OCI-LY1 (cell line): ENCODE data around the gene FREM2.

ENCODE experiments used
- H2AFZ ChIP-seq: fragments of 200-600 bp; sonication (generic), shearing (Covaris generic); 2 replicates; pipeline ENCODE4 v1.6.0; 2014; ENCODE audit warnings: antibody characterized with exemption, mild to moderate bottlenecking, low read length
- H3F3A ChIP-seq: fragments of 200-600 bp; sonication (generic), shearing (Covaris generic); 2 replicates; pipeline ENCODE4 v1.6.0; 2014; ENCODE audit warnings: mild to moderate bottlenecking, antibody characterized with exemption, low read length, moderate library complexity; ENCODE audit not compliant: insufficient read depth
- H3K27ac ChIP-seq: fragments of 200-600 bp; sonication (generic); 2 replicates; pipeline ENCODE4 v1.5.1; 2014; ENCODE audit warnings: low read length, mixed run types, mild to moderate bottlenecking, low read depth; ENCODE audit not compliant: poor library complexity, severe bottlenecking
- H3K27me3 ChIP-seq: fragments of 200-600 bp; sonication (generic); 2 replicates; pipeline ENCODE4 v1.6.0; 2014; ENCODE audit warnings: antibody characterized with exemption, mild to moderate bottlenecking, low read length, moderate library complexity; ENCODE audit not compliant: insufficient read depth
- H3K36me3 ChIP-seq: fragments of 200-600 bp; sonication (generic); 2 replicates; pipeline ENCODE4 v1.6.1; 2014; ENCODE audit warnings: mild to moderate bottlenecking, antibody characterized with exemption, low read length, moderate library complexity, mixed read lengths; ENCODE audit not compliant: insufficient read depth
- H3K4me1 ChIP-seq: fragments of 200-600 bp; sonication (generic); 2 replicates; pipeline ENCODE4 v1.5.1; 2014; ENCODE audit warnings: mild to moderate bottlenecking, low read length, moderate library complexity; ENCODE audit not compliant: insufficient read depth, severe bottlenecking
- H3K4me2 ChIP-seq: fragments of 200-600 bp; sonication (generic), shearing (Covaris generic); 2 replicates; pipeline ENCODE4 v1.6.1; 2014; ENCODE audit warnings: low read length
- H3K4me3 ChIP-seq: fragments of 200-600 bp; sonication (generic); 2 replicates; pipeline ENCODE4 v1.5.1; 2014; ENCODE audit warnings: low read length, low read depth, mild to moderate bottlenecking, mixed read lengths; ENCODE audit not compliant: poor library complexity, severe bottlenecking
- H3K79me2 ChIP-seq: fragments of 200-600 bp; shearing (Covaris generic); 2 replicates; pipeline ENCODE4 v1.6.1; 2016; ENCODE audit warnings: mixed run types, low read length, mixed read lengths; ENCODE audit not compliant: insufficient read depth
- H3K9ac ChIP-seq: fragments of 200-600 bp; sonication (generic), shearing (Covaris generic); 2 replicates; pipeline ENCODE4 v1.6.1; 2014; ENCODE audit warnings: mild to moderate bottlenecking, low read length, mixed read lengths
- H3K9me2 ChIP-seq: fragments of 200-600 bp; sonication (generic), shearing (Covaris generic); 2 replicates; pipeline ENCODE4 v1.6.1; 2014; ENCODE audit warnings: low read depth, mild to moderate bottlenecking, low read length, mixed read lengths
- H3K9me3 ChIP-seq: fragments of 200-600 bp; shearing (Covaris generic); 2 replicates; pipeline ENCODE4 v1.6.1; 2014; ENCODE audit warnings: low read length, mixed read lengths
- H4K20me1 ChIP-seq: fragments of 200-600 bp; sonication (generic), shearing (Covaris generic); 2 replicates; pipeline ENCODE4 v1.6.0; 2016; ENCODE audit warnings: mild to moderate bottlenecking, low read length; ENCODE audit not compliant: insufficient read depth
- EZH2 ChIP-seq: fragments of 200-600 bp; sonication (generic), shearing (Covaris generic); IDR thresholded peaks from 2 replicates; pipeline ENCODE4 v1.8.0; 2017; ENCODE audit warnings: borderline replicate concordance, mixed run types, mild to moderate bottlenecking, antibody characterized with exemption, low read length, moderate library complexity, mixed read lengths
- TF ChIP-seq, protein P1 (sequence below): fragments of 200-600 bp; sonication (generic), shearing (Covaris generic); IDR thresholded peaks from 2 replicates; pipeline ENCODE4 v1.5.1; 2017; ENCODE audit warnings: mild to moderate bottlenecking, antibody characterized with exemption, low read length, moderate library complexity, mixed read lengths

The FREM2 gene

DNA sequence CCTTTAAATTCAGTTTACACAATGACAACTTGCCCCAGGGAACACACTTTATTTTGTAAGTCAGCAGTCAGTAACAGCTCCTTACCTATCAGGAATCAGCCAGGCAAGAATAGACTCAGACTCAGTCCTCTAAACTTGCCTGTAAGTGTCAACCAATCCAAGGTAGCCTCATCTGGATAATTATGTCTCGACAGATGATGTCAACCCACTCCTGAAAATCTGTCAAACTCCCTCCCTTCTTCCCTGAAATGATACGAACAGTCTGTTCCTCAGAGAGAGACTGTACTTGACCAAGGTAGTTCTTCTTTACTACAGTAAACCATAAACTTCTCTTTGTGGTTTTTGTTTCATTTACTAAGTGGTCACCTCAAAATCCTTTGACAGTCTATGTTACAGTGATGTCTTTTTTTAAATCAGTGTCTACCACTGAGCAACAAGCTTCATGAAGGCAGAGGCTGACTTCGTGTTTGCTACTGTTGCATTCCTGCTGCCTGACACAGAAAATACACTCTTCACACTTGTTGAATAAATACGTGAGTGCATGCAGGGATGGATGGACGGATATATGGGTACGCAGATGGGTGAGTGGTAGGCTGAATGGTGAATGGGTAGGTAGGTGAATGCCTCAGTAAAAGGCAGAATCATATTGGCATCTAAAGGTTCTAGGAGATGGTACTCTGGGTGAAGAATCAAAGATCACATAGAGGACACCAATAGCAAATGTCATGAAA, 17.5 kb upstream of the FREM2 start:
- Histone ChIP-seq H3K36me3 (no peaks in the 10 kb centered on the region), H3K27me3 (no peaks in the 10 kb centered on the region), H3K27ac (no peak overlapping the region), H3K9ac (no peak overlapping the region), H3K4me2 (no peak overlapping the region), H3K4me3 (no peak overlapping the region), H3K9me3 (no peaks in the 10 kb centered on the region), H3K9me2 (no peaks in the 10 kb centered on the region), H2AFZ (no peak overlapping the region), H3K4me1 (no peaks in the 10 kb centered on the region), H3K79me2 (no peaks in the 10 kb centered on the region), H4K20me1 (no peaks in the 10 kb centered on the region), H3F3A (no peaks in the 10 kb centered on the region)
- TF ChIP-seq EZH2, result no peak
- TF ChIP-seq, protein P1, sequence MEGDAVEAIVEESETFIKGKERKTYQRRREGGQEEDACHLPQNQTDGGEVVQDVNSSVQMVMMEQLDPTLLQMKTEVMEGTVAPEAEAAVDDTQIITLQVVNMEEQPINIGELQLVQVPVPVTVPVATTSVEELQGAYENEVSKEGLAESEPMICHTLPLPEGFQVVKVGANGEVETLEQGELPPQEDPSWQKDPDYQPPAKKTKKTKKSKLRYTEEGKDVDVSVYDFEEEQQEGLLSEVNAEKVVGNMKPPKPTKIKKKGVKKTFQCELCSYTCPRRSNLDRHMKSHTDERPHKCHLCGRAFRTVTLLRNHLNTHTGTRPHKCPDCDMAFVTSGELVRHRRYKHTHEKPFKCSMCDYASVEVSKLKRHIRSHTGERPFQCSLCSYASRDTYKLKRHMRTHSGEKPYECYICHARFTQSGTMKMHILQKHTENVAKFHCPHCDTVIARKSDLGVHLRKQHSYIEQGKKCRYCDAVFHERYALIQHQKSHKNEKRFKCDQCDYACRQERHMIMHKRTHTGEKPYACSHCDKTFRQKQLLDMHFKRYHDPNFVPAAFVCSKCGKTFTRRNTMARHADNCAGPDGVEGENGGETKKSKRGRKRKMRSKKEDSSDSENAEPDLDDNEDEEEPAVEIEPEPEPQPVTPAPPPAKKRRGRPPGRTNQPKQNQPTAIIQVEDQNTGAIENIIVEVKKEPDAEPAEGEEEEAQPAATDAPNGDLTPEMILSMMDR, result no peak

DNA sequence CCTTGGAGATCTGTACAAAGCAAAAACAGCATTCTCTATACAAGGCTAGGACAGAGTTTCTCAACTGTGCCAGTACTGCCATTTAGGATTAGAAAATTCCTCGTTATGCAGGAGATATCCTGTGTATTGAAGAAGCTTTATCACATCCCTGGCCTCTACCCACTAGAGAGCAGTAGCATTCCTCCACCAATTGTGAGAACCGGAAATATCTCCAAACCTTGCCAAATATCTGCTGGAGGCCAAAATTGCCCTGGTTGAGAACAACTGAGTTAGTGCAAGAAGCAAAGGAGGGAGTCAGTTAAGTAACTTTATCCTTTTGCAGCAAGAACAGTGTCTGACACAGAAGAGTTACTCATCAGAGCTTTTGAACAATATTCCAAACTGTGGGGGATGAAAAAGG, 16.2 kb upstream of the FREM2 start:
- Histone ChIP-seq H3K9me2 (no peaks in the 10 kb centered on the region), H3K9me3 (no peaks in the 10 kb centered on the region), H3K4me2 (no peak overlapping the region), H3K79me2 (no peaks in the 10 kb centered on the region), H3K27me3 (no peaks in the 10 kb centered on the region), H2AFZ (no peak overlapping the region), H3K4me1 (no peaks in the 10 kb centered on the region), H3K9ac (no peak overlapping the region), H3K36me3 (no peaks in the 10 kb centered on the region), H3K27ac (no peak overlapping the region), H3F3A (no peaks in the 10 kb centered on the region), H4K20me1 (no peaks in the 10 kb centered on the region), H3K4me3 (no peak overlapping the region)
- no peak for TF ChIP-seq EZH2
- TF ChIP-seq, protein P1, result no peak

DNA sequence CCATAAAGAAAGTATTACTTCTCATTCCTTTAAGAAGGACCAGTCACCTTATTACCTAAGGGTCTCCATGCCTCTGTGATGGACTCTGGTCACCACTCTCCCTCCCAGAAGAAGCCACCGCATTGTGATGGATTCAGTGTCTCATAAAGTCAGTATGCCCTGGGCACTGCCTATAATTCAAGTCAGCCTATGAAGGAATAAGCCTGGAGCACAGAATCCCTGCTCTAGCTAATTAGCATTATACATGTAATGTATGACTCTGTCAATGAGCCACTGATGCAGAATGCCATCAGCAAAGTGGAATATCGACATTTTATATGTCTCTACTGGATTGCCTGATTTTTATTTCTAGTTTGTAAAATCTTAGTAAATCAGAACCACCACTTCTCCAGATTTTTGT, 14.9 kb upstream of the FREM2 start:
- Histone ChIP-seq H3K27me3 (no peaks in the 10 kb centered on the region), H3K9ac (no peak overlapping the region), H3K4me1 (no peaks in the 10 kb centered on the region), H4K20me1 (no peaks in the 10 kb centered on the region), H2AFZ (no peak overlapping the region), H3K27ac (no peak overlapping the region), H3K9me3 (no peaks in the 10 kb centered on the region), H3K9me2 (no peaks in the 10 kb centered on the region), H3K79me2 (no peaks in the 10 kb centered on the region), H3K36me3 (no peaks in the 10 kb centered on the region), H3K4me3 (no peak overlapping the region), H3F3A (no peaks in the 10 kb centered on the region), H3K4me2 (no peak overlapping the region)
- TF ChIP-seq, protein P1, result no peak
- no peak for TF ChIP-seq EZH2
